Measurements from ENCODE around the gene TRIM37.
"Not testable (repeated sequence)": the region's sequence is repeated elsewhere in the genome, so short reads cannot be mapped to it uniquely, and the experiment has no call there.

Gene TRIM37

DNA sequence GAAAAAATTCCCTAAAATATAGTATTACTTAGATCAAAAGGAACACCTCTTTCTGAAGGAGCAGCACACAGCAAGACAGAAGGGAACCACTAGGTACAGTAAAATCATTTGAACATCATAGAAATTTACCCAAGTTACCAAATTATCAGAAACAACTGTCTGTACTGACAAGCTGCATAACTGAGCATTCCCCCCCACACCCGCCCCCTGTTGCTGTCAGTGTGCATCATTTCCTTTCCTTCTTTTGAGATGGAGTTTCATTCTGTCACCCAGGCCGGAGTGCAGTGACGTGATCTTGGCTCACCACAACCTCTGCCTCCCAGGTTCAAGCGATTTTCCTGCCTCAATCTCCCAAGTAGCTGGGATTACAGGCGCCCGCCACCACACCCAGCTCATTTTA lies 120.7 kb downstream of the TRIM37 start:
- DNase-seq: peak in 1 of 2 donors; percentile 6

DNA sequence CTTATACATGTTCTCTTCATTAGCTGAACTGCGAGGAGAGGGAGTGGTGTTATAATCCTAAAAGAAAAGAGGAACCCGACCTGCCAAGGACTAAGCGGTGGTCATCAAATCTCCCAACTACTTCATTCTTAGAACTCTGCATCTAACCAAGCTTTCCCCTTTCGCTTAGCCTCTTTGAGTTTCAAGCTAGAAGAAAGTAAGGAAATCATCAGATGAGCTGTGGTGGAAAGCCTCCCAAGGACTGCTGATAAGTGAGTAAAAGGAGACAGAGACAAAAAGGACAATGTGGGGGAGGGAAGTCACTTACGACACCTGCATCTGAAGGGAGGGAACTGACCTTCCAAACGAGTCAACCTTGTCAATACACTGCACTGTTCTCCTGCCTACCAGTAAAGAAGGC lies 121.3 kb downstream of the TRIM37 start:
- DNase-seq: no peak

DNA sequence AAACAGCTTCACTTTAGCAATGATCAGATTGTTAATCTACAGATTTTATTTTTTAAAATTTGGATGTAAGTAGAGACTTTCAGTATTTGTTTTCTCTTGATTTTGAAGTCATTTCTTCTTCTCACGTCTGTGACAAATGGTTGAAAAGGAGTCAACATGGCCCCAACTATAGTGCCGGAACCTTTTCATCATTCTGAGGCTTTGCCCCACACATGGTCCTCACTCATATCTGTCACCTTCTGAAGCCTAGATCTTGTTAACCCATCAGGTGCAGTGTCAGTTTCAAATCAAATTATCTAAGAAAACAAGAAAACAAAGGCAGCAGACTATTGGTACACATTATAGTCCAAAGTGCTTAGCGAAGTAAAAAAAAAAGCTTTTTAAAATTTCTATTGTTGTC lies 124.1 kb downstream of the TRIM37 start:
- no peak for DNase-seq

DNA sequence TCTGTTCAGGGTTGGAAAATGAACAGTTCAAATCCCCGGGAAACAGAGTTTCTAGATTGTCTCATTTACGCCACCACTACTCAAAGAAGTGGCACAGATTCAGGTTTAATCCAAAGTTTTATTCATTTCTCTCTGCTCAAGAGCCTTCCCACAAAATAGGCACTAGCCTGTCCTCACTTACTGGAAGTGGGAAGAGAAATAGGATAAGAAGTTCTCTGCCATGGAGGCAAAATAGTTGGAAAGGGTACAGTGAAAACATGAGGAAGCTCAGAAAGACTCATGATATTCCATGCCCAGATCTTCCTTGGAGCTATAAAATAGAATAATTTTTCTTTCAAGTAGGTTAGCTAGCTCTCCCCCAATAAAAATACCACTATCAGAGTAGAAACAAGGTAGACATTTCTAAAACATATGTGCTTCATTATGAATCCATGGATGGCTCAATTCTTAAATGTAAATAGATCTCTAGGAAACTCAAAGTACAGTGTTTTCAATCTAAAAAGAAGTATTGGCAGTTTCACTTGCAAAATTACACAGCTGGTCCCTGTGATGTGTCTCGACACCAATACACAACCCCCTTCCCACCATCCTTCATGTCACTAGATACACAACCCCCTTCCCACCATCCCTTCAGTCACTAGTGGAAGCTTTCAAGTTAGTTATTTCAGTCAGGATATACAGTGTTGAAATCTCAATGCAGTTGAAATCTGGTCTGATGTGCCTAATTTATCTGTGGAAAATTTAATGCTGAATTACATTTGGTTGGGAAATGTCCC lies 125.8 kb downstream of the TRIM37 start:
- no peak for DNase-seq

DNA sequence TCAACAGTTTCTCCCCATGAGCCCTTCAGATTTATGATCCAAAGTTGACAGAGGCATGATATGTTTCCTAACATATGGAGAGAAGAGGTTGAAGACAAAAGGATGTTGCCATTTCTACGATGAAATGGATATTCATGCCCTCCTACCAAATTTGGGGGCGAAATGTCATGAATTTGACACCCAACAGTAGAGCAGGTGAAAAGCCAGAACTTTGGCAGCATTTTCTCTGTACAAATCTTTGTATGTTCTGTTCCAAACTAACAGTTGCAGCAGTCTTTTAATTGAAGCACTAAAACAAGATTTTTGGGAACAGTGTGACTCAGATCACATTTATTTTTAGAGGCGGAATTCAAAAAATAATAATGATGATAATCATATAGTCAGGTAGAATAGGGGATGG lies 130.1 kb downstream of the TRIM37 start:
- no peak for DNase-seq

DNA sequence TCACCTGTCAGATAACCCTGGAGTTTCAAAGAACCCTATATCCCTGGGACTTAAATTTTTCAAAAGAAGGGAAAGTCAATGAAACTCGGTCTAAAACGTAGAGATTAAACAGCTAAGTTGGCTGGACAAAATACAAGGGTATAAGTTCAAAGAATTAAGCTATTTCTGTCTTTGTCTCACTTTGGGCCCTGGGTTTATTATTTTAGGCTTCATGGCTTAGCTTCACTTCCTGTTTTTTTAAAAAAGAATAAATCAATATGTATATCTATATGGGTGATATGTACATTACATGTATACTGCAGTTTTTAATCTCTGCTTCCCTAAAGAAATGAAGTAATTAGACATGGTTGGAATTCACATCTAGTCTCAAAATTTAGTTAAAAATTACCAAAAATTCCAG lies 132.3 kb downstream of the TRIM37 start:
- DNase-seq: no peak

DNA sequence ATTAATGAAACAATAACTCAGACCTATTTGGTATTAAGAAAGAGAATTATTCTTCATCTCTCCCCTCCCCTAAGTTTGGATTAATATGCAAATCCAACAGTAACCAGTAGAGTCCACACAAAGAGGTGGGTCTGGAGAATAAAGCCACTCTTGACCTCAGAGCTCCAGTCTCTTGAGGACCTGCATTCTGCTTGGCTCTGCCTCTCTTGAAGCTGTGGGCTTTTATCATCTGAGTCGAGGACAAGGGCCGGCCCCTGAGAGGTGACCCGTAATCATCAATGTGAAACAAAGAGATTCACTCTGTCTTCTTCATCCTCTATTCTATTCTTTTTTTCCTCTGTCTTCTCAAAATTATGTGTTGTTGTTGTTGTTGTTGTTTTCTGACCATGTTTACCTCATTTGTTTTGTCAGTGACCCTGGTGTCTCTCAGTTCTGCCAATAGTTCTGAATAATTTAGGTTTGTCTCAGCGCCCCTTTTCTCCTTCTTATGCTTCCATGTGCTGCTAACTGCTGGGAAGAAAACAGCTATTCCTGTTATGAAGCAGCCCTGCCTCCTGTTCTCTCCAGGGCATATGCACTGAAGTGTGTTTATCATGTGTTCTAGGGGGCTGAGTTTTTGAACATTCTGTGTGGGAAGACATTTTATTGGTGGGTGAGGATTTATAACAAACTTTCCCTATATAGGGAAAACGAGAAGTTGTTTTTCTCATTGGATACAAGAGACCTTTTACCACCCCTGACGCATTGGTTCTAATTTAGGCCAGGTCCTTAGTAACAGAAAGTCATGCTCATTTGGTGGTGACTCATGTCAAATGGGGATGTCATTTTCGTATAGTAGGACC lies 135.8 kb downstream of the TRIM37 start:
- no peak for DNase-seq

DNA sequence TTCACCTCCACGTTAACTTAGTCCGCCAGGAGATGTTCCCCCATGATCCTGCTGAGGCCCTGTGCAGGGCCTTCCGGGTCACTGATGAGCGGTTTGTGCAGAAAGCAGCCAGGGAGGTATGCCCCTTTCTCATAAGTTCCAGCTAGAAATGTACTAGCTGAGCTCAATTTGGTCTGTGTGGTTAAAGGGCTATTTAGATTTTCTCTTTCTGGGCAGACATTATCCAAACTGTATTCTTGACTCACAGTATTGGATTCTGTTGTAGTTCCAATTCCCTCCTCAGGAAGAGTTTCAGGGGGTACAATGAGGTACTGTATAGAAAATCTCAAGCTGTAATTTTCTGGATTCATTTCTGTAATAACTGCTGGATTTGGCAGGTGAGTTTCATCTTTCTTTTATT lies 137.1 kb downstream of the TRIM37 start:
- DNase-seq: no peak

DNA sequence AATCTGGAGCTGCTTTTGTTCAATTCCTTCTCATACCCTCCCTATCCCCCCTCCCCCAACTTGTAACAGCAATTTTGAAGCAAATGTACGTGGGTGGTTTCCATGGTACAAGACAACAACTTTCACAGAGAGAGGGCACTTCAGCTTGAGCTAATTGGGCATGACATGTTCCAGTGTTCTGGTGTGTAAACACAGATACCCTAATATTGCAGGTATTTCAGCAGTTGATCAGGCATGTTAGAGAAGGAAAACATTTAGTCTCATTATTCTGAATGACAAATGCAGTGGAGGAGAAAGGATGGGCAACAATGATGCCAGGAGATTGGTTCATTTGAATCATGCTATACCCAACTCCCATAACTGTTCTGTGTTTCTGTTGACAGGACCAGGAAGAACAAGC lies 137.5 kb downstream of the TRIM37 start:
- DNase-seq: no peak

DNA sequence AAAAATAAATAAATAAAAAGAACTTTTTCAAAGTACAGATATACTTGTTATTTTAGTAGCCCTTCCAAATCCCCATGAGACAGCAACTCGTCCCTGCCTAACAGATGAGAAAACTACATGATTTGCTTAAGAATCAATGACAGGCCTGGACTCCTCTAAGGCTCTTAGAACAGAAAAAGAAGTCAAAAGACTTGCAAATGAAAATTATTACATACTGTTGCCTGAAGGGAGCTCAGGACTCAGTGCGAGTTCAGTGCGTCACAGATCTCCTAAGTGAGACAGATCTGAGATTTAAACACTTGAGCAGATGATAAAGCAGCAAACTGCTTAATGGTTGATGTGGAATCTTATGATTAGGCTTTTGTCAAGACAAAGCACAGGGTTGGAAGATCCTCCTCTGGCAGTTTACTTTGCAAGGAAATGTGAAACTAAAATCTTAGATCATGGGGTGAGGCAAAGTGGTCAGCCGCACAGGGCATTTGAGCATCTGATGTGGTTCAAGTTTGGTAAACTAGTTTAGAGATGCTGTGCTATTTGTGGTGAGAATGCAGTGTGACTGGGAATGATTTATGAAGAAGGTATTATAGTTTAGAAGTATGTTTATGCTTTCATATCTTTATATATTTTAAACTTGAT lies 138.1 kb downstream of the TRIM37 start:
- no peak for DNase-seq

DNA sequence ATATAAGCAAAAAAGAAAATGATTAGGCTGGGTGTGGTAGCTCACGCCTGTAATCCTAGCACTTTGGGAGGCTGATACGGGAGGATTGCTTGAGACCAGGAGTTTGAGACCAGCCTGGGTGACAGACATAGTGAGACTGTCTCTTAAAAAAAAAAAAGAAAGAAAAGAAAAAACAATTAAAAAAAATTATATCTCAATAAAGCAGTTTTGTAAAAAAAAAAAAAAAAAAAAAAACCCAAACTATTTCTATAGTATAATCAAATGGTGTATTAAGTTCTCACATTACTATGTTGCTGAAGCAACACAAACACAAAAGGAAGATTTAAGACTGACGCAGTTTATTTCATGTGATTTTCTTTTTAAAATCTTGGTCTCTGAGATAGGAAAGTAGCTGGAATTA lies 140.5 kb downstream of the TRIM37 start:
- no peak for DNase-seq

DNA sequence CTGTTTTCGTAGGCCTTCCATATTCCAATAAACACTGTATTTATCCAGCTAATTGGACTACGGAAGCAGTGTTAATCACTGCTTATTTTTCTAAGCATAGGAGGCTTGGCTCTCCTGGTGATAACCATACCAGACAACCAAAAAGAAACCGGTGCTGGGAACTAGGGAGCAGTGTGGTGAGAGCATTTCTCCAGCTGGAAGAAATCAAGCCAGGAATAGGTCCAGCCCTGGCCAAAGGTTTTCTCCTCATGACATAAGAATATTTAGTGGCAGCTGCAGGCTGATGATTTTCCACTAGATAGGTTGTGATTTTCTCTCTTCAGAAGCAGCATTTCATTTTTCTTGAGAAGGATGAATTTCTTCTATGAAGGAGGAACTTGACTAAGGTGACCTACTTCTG lies 141.5 kb downstream of the TRIM37 start:
- DNase-seq: no peak

DNA sequence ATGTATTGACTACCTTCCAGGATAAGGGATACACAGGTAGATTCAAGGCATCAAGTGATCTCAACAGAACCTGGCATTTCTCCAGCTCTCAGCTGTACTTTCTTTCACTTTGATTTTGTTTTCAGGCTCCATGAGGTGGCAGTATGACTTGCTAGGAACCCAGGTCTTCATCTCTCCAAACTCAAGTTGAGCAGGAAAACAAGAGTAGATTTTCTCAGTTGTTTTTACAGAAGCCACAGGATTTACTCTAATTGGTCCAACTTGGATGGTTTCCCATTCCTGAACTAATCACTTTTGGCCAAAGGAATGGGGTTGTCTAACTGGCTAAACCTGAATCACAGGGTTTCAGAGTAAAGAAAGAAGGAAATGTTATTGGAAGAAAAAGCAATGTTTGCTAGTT lies 146.6 kb downstream of the TRIM37 start:
- DNase-seq: no peak

DNA sequence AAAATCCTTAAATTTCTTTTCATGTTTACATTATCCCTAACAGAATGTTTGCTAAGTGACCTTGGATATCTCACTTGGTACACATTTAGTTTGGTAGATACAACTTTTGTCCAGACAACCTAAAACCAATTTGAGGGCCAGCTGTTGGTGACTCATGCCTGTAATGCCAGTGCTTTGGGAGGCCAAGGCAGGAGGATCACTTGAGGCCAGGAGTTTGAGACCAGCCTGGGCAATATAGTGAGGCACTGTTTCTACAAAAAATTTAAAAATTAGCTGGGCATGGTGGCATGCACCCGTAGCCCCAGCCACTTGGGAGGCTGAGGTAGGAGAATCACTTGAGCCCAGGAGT lies 149.0 kb downstream of the TRIM37 start:
- DNase-seq: not testable (repeated sequence)

DNA sequence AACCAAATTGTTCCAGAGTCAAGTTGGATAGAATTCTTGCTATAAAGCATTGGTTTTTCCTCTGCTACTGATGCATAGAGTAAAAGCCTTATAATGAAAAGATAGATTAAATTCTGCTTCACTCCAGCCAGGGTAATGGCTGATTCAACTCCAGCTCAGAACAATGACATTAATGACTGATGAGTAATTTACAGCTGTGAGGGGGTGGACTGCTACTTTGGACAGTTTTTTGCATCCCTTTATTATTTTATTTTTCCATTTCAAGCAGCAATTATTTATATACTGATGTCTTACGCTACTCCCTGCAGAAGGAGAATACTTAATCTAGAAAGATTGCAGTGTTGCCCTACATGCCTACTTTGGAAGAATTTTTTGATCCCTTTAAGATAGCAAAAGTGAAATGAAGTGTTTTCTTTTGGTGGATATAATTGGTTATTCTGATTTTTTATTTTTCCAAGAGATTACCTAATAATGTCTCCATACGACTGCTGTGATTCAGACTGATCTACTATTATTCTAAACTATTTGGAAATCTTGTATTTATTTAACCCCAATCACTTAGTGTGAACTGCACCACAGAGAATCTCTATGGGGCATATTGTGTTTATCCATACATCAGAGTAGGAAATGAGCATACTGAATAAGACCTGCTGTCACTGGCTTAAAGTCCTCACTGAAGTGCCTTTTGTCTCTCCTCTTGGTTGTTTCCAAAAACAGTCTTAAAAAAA lies 149.5 kb downstream of the TRIM37 start:
- DNase-seq: no peak

DNA sequence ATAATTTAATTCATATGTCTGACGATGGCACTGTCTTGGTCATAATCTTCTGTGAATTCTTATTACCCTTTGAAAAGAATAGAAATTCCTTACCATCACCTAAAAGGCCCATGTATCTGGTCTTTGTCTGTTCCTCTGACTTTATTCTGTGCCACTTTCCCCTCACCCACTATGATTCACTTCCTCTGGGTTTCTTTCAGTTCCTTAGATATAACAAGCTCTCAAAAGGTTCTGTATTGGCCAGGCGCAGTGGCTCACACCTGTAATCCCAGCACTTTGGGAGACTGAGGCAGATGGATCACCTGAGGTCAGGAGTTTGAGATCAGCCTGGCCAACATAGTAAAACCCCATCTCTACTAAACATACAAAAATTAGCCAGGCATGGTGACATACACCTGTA lies 152.3 kb downstream of the TRIM37 start:
- DNase-seq: not testable (repeated sequence)

DNA sequence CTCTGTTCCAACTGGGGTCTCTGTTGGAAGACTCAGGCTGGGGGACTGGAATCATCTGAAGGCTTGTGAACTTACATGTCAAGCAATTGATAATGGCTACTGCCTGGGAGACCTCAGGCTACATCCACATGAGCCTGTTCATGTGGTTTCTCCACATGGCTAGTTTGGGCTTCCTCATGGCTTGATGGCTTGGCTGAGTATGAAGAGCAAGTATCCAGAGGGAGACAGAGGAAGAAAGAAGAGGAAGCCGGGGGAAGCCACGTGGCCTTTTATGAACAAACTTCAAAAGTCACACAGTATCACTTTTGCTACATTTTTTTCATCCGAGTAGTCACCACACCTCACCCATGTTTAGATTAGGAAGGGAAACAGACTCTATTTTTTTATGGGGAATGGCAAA lies 158.9 kb downstream of the TRIM37 start:
- DNase-seq: no peak

DNA sequence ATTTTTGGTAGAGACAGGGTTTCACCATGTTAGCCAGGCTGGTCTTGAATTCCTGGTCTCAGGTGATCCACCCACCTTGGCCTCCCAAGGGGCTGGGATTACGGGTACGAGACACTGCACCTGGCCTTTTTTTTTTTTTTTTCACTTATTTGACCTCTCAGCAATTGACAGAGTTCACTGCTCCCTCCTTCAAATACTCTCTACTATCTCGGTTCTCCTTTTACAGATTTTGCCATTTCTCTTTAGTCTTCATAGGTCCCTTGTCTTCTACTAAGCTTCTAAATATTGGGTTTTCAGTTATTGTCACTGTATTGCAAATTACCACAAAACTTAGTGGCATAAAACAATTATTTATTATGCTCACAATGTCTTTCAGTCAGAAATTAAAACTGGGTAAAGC lies 159.3 kb downstream of the TRIM37 start:
- no peak for DNase-seq

DNA sequence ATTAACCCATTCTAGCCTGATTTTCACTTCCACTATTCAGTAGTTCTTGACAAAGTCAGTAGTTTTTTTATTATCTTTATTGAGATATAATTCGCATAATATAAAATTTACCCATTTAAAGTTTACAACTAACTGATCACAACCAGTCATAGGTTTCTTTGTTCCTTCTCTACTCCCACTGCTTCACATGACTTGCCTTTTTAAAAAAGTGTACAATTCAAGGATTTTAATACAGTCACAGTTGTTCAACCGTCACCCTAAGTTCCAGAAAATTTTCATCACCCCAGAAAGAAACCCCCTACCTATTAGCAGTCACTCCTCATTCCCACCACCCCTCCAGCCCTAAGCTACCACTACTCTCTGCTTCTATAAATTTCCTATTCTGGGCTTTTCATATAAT lies 162.5 kb downstream of the TRIM37 start:
- no peak for DNase-seq

DNA sequence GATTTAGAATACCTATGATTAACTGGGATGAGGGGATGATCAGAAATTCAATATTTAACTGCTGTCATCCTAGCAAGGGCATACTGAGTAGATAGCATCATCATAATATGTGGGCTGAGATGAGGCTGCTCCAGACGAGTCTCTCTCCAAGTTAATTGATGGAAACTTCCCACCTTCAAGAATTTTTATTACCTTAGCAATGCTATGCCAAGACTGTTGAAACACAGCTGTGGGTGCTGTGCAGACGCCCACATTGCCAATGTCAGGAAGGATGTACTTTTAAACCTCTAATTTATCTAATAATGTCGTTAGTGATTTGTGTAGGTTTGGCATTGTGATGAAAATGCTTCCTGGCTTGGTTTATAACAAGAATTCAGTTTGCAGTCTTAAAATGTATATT lies 170.4 kb downstream of the TRIM37 start:
- DNase-seq: no peak

DNA sequence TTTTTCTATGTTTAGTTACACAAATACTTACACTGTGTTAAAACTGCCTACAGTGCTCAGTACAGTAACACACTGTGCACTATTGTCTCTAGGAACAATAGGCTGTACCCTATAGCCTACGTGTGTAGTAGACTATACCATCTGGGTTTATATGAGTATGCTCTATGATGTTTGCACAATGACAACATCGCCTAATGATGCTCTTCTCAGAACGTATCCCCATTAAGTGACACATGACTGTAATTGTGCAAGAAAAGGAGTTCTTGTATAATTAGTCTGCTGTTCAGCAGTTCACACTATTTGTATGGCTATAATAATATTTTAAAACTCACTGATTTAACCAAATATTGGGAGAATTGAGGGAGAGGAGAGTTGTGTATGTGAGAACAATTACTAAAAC lies 173.7 kb downstream of the TRIM37 start:
- DNase-seq: no peak
